ENCODE data around the gene IL17C. TPM values are rescaled to one million over a fixed set of nuclear protein-coding genes. Genes with fewer than 3 reads are reported as not detected.

IL17C gene, protein sequence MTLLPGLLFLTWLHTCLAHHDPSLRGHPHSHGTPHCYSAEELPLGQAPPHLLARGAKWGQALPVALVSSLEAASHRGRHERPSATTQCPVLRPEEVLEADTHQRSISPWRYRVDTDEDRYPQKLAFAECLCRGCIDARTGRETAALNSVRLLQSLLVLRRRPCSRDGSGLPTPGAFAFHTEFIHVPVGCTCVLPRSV
- total RNA-seq: 0.23 TPM in 1 of 2 replicates, not detected in the other
- long read RNA-seq: 0 reads

DNA sequence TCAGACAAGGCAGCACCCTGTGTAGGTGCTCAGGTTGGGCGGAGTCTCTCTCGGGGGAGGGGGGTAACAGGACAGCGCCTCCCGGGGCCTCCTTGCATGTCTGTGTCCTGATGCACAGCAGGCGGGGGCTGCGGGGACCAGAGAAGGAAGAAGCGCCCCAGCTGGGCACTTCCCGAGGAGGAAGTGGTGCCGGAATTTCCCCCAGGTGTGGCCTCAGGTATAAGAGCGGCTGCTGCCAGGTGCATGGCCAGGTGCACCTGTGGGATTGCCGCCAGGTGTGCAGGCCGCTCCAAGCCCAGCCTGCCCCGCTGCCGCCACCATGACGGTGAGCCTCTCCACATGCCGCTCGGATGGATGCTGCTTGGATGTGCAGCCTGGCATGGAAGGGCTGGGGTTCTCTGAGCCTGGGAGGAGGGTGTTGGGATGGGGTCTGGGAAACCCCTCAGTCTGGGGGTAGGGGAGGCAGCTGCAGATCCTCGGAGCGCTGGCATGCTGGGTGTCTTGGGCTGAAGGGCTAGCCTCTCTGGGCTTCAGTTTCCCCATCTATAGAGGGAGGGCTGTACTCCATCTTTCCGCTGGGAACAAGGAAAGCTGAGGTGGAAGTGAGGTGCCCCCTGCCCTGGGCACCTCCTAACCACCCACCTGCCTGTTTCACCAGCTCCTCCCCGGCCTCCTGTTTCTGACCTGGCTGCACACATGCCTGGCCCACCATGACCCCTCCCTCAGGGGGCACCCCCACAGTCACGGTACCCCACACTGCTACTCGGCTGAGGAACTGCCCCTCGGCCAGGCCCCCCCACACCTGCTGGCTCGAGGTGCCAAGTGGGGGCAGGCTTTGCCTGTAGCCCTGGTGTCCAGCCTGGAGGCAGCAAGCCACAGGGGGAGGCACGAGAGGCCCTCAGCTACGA, at the start of gene IL17C:
Gene IL17C (plus strand): TSS at position 250 of the 908 bp plus-strand sequence. CDS start 70 bp downstream, at position 320.
- Mint-ChIP-seq H3K27me3 (ENCODE audit: low read depth) (peaks cover 25% of the 10 kb centered on the region), H3K27ac (ENCODE audit: unreplicated experiment) (no peak within 1 kb of the TSS), H3K4me1 (peaks cover 8% of the 10 kb centered on the region), H3K36me3 (ENCODE audit: low read depth) (no peaks in the 10 kb centered on the region), H3K9me3 (no peaks in the 10 kb centered on the region), H3K4me3 (peak within 1 kb of the TSS; percentile 4)
- TF ChIP-seq, protein P1, sequence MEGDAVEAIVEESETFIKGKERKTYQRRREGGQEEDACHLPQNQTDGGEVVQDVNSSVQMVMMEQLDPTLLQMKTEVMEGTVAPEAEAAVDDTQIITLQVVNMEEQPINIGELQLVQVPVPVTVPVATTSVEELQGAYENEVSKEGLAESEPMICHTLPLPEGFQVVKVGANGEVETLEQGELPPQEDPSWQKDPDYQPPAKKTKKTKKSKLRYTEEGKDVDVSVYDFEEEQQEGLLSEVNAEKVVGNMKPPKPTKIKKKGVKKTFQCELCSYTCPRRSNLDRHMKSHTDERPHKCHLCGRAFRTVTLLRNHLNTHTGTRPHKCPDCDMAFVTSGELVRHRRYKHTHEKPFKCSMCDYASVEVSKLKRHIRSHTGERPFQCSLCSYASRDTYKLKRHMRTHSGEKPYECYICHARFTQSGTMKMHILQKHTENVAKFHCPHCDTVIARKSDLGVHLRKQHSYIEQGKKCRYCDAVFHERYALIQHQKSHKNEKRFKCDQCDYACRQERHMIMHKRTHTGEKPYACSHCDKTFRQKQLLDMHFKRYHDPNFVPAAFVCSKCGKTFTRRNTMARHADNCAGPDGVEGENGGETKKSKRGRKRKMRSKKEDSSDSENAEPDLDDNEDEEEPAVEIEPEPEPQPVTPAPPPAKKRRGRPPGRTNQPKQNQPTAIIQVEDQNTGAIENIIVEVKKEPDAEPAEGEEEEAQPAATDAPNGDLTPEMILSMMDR (conservative IDR thresholded peaks at IDR 0.05): no peak
- no peak for DNase-seq (ENCODE audit: low read depth, low spot score)

DNA sequence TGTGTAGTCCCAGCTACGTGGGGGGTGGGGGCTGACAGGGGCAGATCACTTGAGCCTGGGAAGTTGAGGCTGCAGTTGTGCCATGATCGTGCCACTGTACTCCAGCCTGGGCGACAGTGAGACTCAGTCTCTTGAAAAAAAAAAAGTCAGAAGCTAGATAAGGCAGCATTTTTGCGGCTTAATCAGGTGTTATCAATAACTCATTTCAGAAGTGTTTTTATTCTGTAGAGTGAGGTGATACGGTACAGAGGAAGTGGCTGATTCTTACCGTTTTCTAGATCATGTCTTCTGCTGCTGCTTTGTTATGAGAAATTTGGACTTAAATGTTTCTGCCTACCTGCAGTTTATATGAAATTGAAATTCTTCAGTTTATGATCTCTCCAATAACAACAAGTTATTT, 49.6 kb upstream of the IL17C start:
- TF ChIP-seq, protein P1 (conservative IDR thresholded peaks at IDR 0.05): no peak
- H3K4me1 Mint-ChIP-seq: peaks cover 10% of the 10 kb centered on the region
- H3K27ac Mint-ChIP-seq (ENCODE audit: unreplicated experiment): no peak overlapping the region
- DNase-seq (ENCODE audit: low read depth, low spot score): no peak
- no peak overlapping the region for H3K4me3 Mint-ChIP-seq
- H3K9me3 Mint-ChIP-seq: no peaks in the 10 kb centered on the region
- peaks cover 14% of the 10 kb centered on the region for H3K36me3 Mint-ChIP-seq (ENCODE audit: low read depth)
- H3K27me3 Mint-ChIP-seq (ENCODE audit: low read depth): no peaks in the 10 kb centered on the region

DNA sequence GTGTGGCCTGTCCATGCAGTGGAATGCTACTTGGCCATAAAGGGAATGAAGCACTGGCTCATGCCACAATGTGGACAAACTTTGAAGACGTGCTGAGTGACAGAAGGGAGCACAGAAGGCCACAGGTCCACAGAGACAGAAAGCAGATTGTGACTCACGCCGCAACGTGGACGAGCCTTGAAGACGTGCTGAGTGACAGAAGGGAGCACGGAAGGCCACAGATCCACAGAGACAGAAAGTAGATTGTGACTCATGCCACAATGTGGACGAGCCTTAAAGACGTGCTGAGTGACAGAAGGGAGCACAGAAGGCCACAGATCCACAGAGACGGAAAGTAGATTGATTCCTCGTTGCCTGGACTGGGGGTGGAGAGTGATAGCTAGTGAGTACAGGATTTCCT, 48.9 kb upstream of the IL17C start:
- no peak for DNase-seq (ENCODE audit: low read depth, low spot score)
- Mint-ChIP-seq H3K27ac (ENCODE audit: unreplicated experiment) (peak overlapping the region; percentile 43), H3K4me1 (peaks cover 13% of the 10 kb centered on the region), H3K36me3 (ENCODE audit: low read depth) (peaks cover 14% of the 10 kb centered on the region), H3K27me3 (ENCODE audit: low read depth) (no peaks in the 10 kb centered on the region), H3K9me3 (no peaks in the 10 kb centered on the region), H3K4me3 (no peak overlapping the region)
- TF ChIP-seq, protein P1 (conservative IDR thresholded peaks at IDR 0.05): no peak

DNA sequence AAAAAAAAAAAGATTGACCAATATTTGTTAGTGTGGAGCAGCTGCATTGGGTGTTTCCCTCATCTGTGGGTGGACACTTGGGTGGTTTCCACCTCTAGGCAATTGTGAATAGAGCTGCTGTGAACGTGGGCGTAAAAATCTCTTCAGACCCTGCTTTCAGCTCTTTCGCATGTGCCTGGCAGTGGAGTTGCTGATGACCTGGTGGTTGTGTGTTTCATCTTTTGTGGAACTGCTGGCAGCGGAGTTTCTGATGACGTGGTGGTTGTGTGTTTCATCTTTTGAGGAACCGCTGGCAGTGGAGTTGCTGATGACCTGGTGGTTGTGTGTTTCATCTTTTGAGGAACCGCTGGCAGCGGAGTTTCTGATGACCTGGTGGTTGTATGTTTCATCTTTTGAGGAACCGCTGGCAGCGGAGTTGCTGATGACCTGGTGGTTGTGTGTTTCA, 46.8 kb upstream of the IL17C start:
- no peaks in the 10 kb centered on the region for H3K9me3 Mint-ChIP-seq
- H3K4me1 Mint-ChIP-seq: peaks cover 24% of the 10 kb centered on the region
- peaks cover 16% of the 10 kb centered on the region for H3K36me3 Mint-ChIP-seq (ENCODE audit: low read depth)
- H3K27ac Mint-ChIP-seq (ENCODE audit: unreplicated experiment): no peak overlapping the region
- TF ChIP-seq, protein P1 (conservative IDR thresholded peaks at IDR 0.05): no peak
- H3K4me3 Mint-ChIP-seq: no peak overlapping the region
- DNase-seq (ENCODE audit: low read depth, low spot score): no peak
- H3K27me3 Mint-ChIP-seq (ENCODE audit: low read depth): no peaks in the 10 kb centered on the region

DNA sequence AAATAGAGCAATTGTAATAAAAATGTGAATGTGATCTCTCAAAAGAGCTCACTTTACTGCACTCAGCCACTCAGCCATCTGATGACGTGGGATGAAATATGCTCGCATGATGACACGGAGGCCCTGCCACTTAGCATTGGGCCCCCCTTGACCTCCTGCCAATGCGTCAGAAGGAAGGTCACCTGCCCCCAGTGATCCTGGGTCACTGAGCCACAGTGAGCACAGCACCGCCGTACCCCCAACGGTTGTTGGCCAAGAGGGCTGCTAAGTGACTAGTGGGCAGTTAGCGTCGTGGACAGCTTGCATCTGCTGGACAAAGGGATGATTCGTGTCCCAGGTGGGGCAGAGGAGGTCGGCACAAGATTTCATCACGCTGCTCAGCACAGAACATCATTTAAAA, 45.3 kb upstream of the IL17C start:
- Mint-ChIP-seq H3K36me3 (ENCODE audit: low read depth) (peaks cover 16% of the 10 kb centered on the region), H3K4me1 (peaks cover 26% of the 10 kb centered on the region), H3K27me3 (ENCODE audit: low read depth) (no peaks in the 10 kb centered on the region), H3K27ac (ENCODE audit: unreplicated experiment) (peak overlapping the region; percentile 81), H3K9me3 (no peaks in the 10 kb centered on the region), H3K4me3 (no peak overlapping the region)
- no peak for DNase-seq (ENCODE audit: low read depth, low spot score)
- TF ChIP-seq, protein P1 (conservative IDR thresholded peaks at IDR 0.05): no peak

Data from neural crest cell (in vitro differentiated cells).